Lung (tissue), 12 donors: Measurements from ENCODE around the gene KCNMA1. TPM values are rescaled to one million over a fixed set of nuclear protein-coding genes. Genes with fewer than 3 reads are reported as not detected.

Experiments used
- ATAC-seq: fragments of 200-7000 bp; cut with Tn5 transposase; one replicate; pipeline ENCODE4 v1.9.1; 2020; ENCODE audit warnings: moderate number of reproducible peaks; ENCODE audit not compliant: insufficient read depth, low FRiP score
- DNase-seq, 3 donors: peaks; one replicate each; pipeline ENCODE4 v3.0.0-alpha.2; 2013 to 2017
- H3K27ac ChIP-seq, 2 donors: one replicate each; pipeline ENCODE4 v1.5.1; 2013; ENCODE audit warnings: mild to moderate bottlenecking in 2 of 2, moderate library complexity in 2 of 2, control low read depth in 1 of 2, inconsistent platforms in 1 of 2, low read depth in 1 of 2, low read length in 1 of 2
- H3K27me3 ChIP-seq, 3 donors: one replicate each; pipeline ENCODE4 v1.5.1; 2013; ENCODE audit warnings: low read length in 2 of 3; ENCODE audit not compliant: control insufficient read depth in 3 of 3, insufficient read depth in 3 of 3
- H3K36me3 ChIP-seq, 4 donors: one replicate each; pipeline ENCODE4 v1.5.1; 2013; ENCODE audit warnings: low read length in 4 of 4, mild to moderate bottlenecking in 1 of 4, moderate library complexity in 1 of 4; ENCODE audit not compliant: control insufficient read depth in 4 of 4, insufficient read depth in 4 of 4
- H3K4me1 ChIP-seq, 5 donors: one replicate each; pipeline ENCODE4 v1.5.1; 2013; ENCODE audit warnings: low read length in 5 of 5, mild to moderate bottlenecking in 2 of 5, moderate library complexity in 1 of 5; ENCODE audit not compliant: control insufficient read depth in 5 of 5, insufficient read depth in 5 of 5
- H3K4me3 ChIP-seq: one replicate; pipeline ENCODE4 v1.5.1; 2013; ENCODE audit warnings: mild to moderate bottlenecking, control low read depth, moderate library complexity
- H3K9ac ChIP-seq, 2 donors: one replicate each; pipeline ENCODE4 v1.5.1; 2013; ENCODE audit warnings: low read length in 2 of 2, control low read depth in 1 of 2; ENCODE audit not compliant: insufficient read depth in 1 of 2
- H3K9me3 ChIP-seq, 4 donors: one replicate each; pipeline ENCODE4 v1.5.1; 2013; ENCODE audit warnings: low read length in 3 of 4, mild to moderate bottlenecking in 1 of 4, moderate library complexity in 1 of 4; ENCODE audit not compliant: control insufficient read depth in 4 of 4, insufficient read depth in 3 of 4
- CTCF ChIP-seq: IDR thresholded peaks from 2 replicates; pipeline ENCODE4 v1.5.1; 2012; ENCODE audit warnings: mild to moderate bottlenecking; ENCODE audit errors: control extremely low read depth, extremely low read depth
- WGBS, 2 donors: extraction: QIAGEN DNeasy Blood & Tissue Kit; methylation state at CpG; one replicate each; pipeline ENCODE4 v1.1.7; 2013; 5-methylcytosine and 5-hydroxymethylcytosine counted together
- polyA plus RNA-seq, 2 donors: library from polyadenylated mRNA; stranded (reverse); fragments of 200-250 nt; gene quantifications; one replicate each; pipeline ENCODE4 v1.2.1, GENCODE V29; 2013
- total RNA-seq, 2 donors: library from RNA; depleted of rRNA in 1 of 2; stranded (reverse); fragments of >200 nt in 1 of 2; gene quantifications; one replicate each; pipeline ENCODE4 v1.2.1, GENCODE V29; 2014 to 2021
- donor health status: control.
- donor health status: control.
- donor health status: Bipolar disorder and iron deficiency.
- donor health status: healthy.
- donor health status: DM: yes; HTN: yes; CAD: no.

Gene KCNMA1
- total and polyA plus RNA-seq, 4 donors: 3.8 to 13.0 (median 5.5) TPM

GRCh38 chr10:76995023-76995422 lies 642.6 kb downstream of the KCNMA1 start:
- Histone ChIP-seq H3K27ac (no peak overlapping the region), H3K9ac (no peak overlapping the region), H3K9me3 (no peaks in the 10 kb centered on the region), H3K27me3 (no peaks in the 10 kb centered on the region), H3K36me3 (no peaks in the 10 kb centered on the region), H3K4me3 (no peak overlapping the region), H3K4me1 (peaks cover 0 to 43% (median 24%) of the 10 kb centered on the region in 5 donors)
- DNase-seq (no peak), ATAC-seq (no peak)
- WGBS, 2 donors: 94 to 98% methylated on average over 11 of the region's 11 CpGs
- TF ChIP-seq CTCF: no peak

- TF ChIP-seq CTCF: no peak
- DNase-seq (no peak), ATAC-seq (no peak)
- Histone ChIP-seq H3K4me1 (peaks cover 0 to 43% (median 24%) of the 10 kb centered on the region in 5 donors), H3K27ac (no peak overlapping the region), H3K9ac (no peak overlapping the region), H3K9me3 (no peaks in the 10 kb centered on the region), H3K36me3 (no peaks in the 10 kb centered on the region), H3K4me3 (no peak overlapping the region), H3K27me3 (no peaks in the 10 kb centered on the region)
- 83 to 89% methylated on average over 2 of the region's 2 CpGs for whole genome bisulfite sequencing, 2 donors
Measured at GRCh38 chr10:76993213-76993612, 644.4 kb downstream of the KCNMA1 start.

GRCh38 chr10:76992467-76992866 lies 645.1 kb downstream of the KCNMA1 start:
- Histone ChIP-seq H3K4me3 (no peak overlapping the region), H3K27ac (no peak overlapping the region), H3K27me3 (no peaks in the 10 kb centered on the region), H3K9me3 (no peaks in the 10 kb centered on the region), H3K4me1 (peaks cover 0 to 43% (median 24%) of the 10 kb centered on the region in 5 donors), H3K36me3 (no peaks in the 10 kb centered on the region), H3K9ac (no peak overlapping the region)
- no peak for TF ChIP-seq CTCF
- no peak for DNase-seq
- ATAC-seq: no peak
- 71 to 89% methylated on average over 3 of the region's 3 CpGs for WGBS, 2 donors

GRCh38 chr10:76991621-76992020 lies 646.0 kb downstream of the KCNMA1 start:
- peaks cover 0 to 43% (median 24%) of the 10 kb centered on the region in 5 donors for H3K4me1 ChIP-seq
- no peak overlapping the region for H3K4me3 ChIP-seq
- no peaks in the 10 kb centered on the region for H3K27me3 ChIP-seq
- H3K27ac ChIP-seq: no peak overlapping the region
- no peaks in the 10 kb centered on the region for H3K9me3 ChIP-seq
- H3K9ac ChIP-seq: no peak overlapping the region
- peak; percentile 93 to 98 (median 97) for DNase-seq
- H3K36me3 ChIP-seq: no peaks in the 10 kb centered on the region
- TF ChIP-seq CTCF: no peak
- ATAC-seq: no peak
- WGBS, 2 donors: 37 to 67% methylated on average over 2 of the region's 2 CpGs
